ENCODE data around the gene STAC3. TPM values are rescaled to one million over a fixed set of nuclear protein-coding genes. Genes with fewer than 3 reads are reported as not detected.

The STAC3 gene
- total RNA-seq, 3 donors from 2014 or later (not counting 1 experiment from before 2014, with no cell fraction given) = 2.4 to 4.1 (median 3.8) TPM

GRCh38 chr12:57209916-57210315 is 41.1 kb downstream of the STAC3 start:
- Histone ChIP-seq H3K4me3 (ENCODE audit: low read length) (no peak overlapping the region), H3K36me3 (ENCODE audit: control insufficient read depth, insufficient read depth, low read length) (no peaks in the 10 kb centered on the region), H3K27me3 (ENCODE audit: control insufficient read depth, insufficient read depth, low read length) (peaks cover 19% of the 10 kb centered on the region), H3K9me3 (ENCODE audit: control insufficient read depth, insufficient read depth, low read length) (no peaks in the 10 kb centered on the region), H3K4me1 (ENCODE audit: control insufficient read depth, insufficient read depth, low read length) (peaks cover 21% of the 10 kb centered on the region), H3K27ac (ENCODE audit: low read length) (no peak overlapping the region)
- no peaks in the 10 kb centered on the region for H3K36me3 Mint-ChIP-seq
- DNase-seq (no peak), ATAC-seq (no peak)
- no peak overlapping the region for H3K27ac Mint-ChIP-seq
- H3K4me3 Mint-ChIP-seq = no peak overlapping the region
- no peak for TF ChIP-seq CTCF (IDR thresholded peaks at IDR 0.05)
- intact Hi-C loops (cut with micrococcal nuclease) = no loop called here
- no peaks in the 10 kb centered on the region for H3K9me3 Mint-ChIP-seq
- peaks cover 17 to 19% of the 10 kb centered on the region in 2 donors for H3K27me3 Mint-ChIP-seq (ENCODE audit: low read depth in 2 of 2)
- WGBS (ENCODE audit: insufficient coverage) = 86% methylated on average over 8 of the region's 8 CpGs
- peaks cover 12 to 18% of the 10 kb centered on the region in 2 donors for H3K4me1 Mint-ChIP-seq

DNA sequence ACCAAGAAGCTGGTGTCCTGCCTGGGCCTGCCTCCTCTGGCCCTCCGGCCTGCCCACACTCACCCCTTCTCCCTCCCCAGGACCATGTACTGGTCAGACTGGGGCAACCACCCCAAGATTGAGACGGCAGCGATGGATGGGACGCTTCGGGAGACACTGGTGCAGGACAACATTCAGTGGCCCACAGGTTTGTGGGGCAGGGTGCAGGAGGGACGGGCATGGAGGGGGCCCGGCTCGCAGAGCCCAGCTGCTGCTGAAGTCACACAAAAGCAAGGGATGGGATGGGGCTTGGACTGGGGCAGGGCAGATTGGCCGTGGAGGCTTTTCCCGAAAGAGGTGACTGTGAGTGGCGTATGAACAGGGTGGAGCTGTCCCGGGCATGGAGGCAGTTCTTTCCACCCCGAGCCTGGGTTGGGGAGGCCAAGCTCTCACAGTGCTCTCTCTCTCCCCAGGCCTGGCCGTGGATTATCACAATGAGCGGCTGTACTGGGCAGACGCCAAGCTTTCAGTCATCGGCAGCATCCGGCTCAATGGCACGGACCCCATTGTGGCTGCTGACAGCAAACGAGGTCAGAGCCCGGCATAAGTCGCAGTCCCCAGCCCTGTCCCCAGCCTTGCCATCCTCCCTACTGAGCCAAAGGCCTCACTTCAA is 42.2 kb downstream of the STAC3 start:
- Mint-ChIP-seq H3K9me3 (no peaks in the 10 kb centered on the region), H3K4me1 (peaks cover 6% of the 10 kb centered on the region in 2 donors), H3K4me3 (no peak overlapping the region), H3K27me3 (ENCODE audit: low read depth in 2 of 2) (peaks cover 6 to 8% of the 10 kb centered on the region in 2 donors), H3K27ac (no peak overlapping the region), H3K36me3 (no peaks in the 10 kb centered on the region)
- intact Hi-C loops (cut with micrococcal nuclease) = no loop called here
- no peak overlapping the region for H3K4me3 ChIP-seq (ENCODE audit: low read length)
- no peaks in the 10 kb centered on the region for H3K9me3 ChIP-seq (ENCODE audit: control insufficient read depth, insufficient read depth, low read length)
- ATAC-seq (no peak), DNase-seq (no peak)
- H3K27ac ChIP-seq (ENCODE audit: low read length) = no peak overlapping the region
- no peak for TF ChIP-seq CTCF (IDR thresholded peaks at IDR 0.05)
- WGBS (ENCODE audit: insufficient coverage) = 93% methylated on average over 22 of the region's 22 CpGs
- no peaks in the 10 kb centered on the region for H3K36me3 ChIP-seq (ENCODE audit: control insufficient read depth, insufficient read depth, low read length)
- peaks cover 8% of the 10 kb centered on the region for H3K27me3 ChIP-seq (ENCODE audit: control insufficient read depth, insufficient read depth, low read length)
- H3K4me1 ChIP-seq (ENCODE audit: control insufficient read depth, insufficient read depth, low read length) = peaks cover 10% of the 10 kb centered on the region

DNA sequence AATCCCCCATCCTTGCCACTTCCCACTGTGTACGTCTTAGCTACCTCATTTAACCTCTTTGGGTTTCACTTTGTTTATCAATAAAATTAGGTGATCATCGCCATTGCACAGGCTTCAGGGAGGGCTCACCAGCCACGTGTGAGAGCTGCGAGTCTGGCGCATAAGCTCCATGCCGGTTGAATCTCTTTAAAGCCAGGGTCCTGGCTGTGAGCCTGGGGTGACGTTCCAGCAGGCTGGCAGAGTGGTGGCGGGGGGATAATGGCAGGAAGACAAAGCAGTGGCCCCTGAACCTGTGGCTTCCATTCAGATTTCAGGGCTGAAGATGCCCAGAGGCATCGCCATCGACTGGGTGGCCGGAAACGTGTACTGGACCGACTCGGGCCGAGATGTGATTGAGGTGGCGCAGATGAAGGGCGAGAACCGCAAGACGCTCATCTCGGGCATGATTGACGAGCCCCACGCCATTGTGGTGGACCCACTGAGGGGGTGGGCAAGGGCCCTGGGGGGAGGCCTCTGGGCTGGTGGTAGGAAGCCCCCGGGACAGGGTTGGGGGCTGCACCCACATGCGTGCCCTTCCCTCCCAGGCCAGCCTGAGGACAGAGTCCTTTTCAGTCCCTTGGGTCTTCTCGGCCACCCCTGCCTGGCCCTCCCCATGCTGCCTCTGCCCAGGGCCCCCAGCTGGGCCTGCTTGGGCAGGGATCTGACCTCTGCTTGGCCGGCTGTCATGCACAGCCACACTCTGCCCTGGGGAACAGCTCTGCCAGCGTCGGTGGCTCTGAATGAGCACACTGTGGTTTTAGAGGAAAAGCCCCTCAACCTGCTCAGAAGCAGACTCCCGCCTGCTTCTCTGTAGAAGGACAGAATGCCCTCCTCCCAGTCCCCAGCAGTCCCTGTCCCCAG is 43.0 kb downstream of the STAC3 start:
- no peak overlapping the region for H3K27ac Mint-ChIP-seq
- Histone ChIP-seq H3K27ac (ENCODE audit: low read length) (no peak overlapping the region), H3K36me3 (ENCODE audit: control insufficient read depth, insufficient read depth, low read length) (no peaks in the 10 kb centered on the region), H3K27me3 (ENCODE audit: control insufficient read depth, insufficient read depth, low read length) (peaks cover 3% of the 10 kb centered on the region), H3K4me1 (ENCODE audit: control insufficient read depth, insufficient read depth, low read length) (peaks cover 3% of the 10 kb centered on the region), H3K4me3 (ENCODE audit: low read length) (no peak overlapping the region), H3K9me3 (ENCODE audit: control insufficient read depth, insufficient read depth, low read length) (no peaks in the 10 kb centered on the region)
- DNase-seq (no peak), ATAC-seq (no peak)
- no peaks in the 10 kb centered on the region for H3K36me3 Mint-ChIP-seq
- no peaks in the 10 kb centered on the region for H3K9me3 Mint-ChIP-seq
- 82% methylated on average over 29 of the region's 29 CpGs for WGBS (ENCODE audit: insufficient coverage)
- H3K27me3 Mint-ChIP-seq (ENCODE audit: low read depth in 2 of 2) = peaks cover under 1 to 2% of the 10 kb centered on the region in 2 donors
- no peak overlapping the region for H3K4me3 Mint-ChIP-seq
- intact Hi-C loops (cut with micrococcal nuclease) = no loop called here
- TF ChIP-seq CTCF (IDR thresholded peaks at IDR 0.05) = no peak
- H3K4me1 Mint-ChIP-seq = no peaks in the 10 kb centered on the region

Data from natural killer cell (primary cell).